ENCODE data around the gene COPG1.

DNA sequence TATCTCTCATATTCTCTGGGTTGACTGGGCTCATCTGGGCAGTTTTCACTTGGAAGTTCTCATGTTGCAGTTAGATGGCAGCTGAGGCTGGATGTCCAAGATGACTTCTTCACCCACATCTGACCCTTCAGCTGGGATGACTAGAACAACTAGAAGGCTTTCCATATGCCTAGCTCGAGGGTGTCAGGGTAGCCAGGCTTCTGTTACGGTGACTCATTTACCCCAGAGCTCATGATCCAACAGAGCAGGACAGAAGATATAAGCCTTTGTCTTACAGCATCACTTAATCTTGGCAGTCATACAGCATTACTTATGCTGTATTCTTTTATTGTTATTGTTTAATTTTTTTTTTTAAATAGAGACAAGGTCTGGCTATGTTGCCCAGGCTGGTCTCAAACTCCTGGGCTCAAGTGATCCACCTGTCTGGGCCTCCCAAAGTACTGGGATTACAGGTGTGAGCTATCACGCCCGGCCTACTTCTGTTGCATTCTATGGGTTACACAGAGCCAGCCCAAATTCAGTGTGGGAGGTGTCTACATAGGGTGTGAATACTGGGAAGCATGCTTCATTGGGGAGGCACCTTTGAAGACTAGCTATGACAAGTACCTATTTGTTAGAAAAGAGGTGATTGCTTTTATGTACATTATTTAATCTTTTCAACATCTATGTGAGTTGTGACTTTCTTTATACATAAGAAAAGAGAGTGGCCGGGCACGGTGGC is 40.0 kb downstream of the COPG1 start:
- TF ChIP-seq, protein P1, sequence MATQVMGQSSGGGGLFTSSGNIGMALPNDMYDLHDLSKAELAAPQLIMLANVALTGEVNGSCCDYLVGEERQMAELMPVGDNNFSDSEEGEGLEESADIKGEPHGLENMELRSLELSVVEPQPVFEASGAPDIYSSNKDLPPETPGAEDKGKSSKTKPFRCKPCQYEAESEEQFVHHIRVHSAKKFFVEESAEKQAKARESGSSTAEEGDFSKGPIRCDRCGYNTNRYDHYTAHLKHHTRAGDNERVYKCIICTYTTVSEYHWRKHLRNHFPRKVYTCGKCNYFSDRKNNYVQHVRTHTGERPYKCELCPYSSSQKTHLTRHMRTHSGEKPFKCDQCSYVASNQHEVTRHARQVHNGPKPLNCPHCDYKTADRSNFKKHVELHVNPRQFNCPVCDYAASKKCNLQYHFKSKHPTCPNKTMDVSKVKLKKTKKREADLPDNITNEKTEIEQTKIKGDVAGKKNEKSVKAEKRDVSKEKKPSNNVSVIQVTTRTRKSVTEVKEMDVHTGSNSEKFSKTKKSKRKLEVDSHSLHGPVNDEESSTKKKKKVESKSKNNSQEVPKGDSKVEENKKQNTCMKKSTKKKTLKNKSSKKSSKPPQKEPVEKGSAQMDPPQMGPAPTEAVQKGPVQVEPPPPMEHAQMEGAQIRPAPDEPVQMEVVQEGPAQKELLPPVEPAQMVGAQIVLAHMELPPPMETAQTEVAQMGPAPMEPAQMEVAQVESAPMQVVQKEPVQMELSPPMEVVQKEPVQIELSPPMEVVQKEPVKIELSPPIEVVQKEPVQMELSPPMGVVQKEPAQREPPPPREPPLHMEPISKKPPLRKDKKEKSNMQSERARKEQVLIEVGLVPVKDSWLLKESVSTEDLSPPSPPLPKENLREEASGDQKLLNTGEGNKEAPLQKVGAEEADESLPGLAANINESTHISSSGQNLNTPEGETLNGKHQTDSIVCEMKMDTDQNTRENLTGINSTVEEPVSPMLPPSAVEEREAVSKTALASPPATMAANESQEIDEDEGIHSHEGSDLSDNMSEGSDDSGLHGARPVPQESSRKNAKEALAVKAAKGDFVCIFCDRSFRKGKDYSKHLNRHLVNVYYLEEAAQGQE (IDR thresholded peaks at IDR 0.05; ENCODE audit: insufficient read depth in 1 of 2, low read depth in 2 of 2, low read length in 2 of 2), result no peak
- TF ChIP-seq POLR2AphosphoS5 (IDR thresholded peaks at IDR 0.05; ENCODE audit: low read depth, low read length), result no peak
- no peak for TF ChIP-seq SIN3A (IDR thresholded peaks at IDR 0.05; ENCODE audit: borderline replicate concordance, insufficient read depth, low read length)
- no peak for TF ChIP-seq TAF1 (IDR thresholded peaks at IDR 0.05; ENCODE audit: borderline replicate concordance, insufficient read depth, low read length)
- TF ChIP-seq FOXP2 (optimal IDR thresholded peaks at IDR 0.05; ENCODE audit: borderline replicate concordance, extremely low read depth, extremely low read length, insufficient read depth), result no peak

Data from PFSK-1 (cell line).